ENCODE measurements around the gene TENM3.

Gene TENM3

GRCh38 chr4:182643801-182644682 lies 400.8 kb downstream of the TENM3 start:
- no peak overlapping the region for H3K4me3 Mint-ChIP-seq
- no peaks in the 10 kb centered on the region for H3K4me1 Mint-ChIP-seq
- H3K9me3 Mint-ChIP-seq = peaks cover 14% of the 10 kb centered on the region
- no peak overlapping the region for H3K27ac Mint-ChIP-seq
- TF ChIP-seq, protein P1, sequence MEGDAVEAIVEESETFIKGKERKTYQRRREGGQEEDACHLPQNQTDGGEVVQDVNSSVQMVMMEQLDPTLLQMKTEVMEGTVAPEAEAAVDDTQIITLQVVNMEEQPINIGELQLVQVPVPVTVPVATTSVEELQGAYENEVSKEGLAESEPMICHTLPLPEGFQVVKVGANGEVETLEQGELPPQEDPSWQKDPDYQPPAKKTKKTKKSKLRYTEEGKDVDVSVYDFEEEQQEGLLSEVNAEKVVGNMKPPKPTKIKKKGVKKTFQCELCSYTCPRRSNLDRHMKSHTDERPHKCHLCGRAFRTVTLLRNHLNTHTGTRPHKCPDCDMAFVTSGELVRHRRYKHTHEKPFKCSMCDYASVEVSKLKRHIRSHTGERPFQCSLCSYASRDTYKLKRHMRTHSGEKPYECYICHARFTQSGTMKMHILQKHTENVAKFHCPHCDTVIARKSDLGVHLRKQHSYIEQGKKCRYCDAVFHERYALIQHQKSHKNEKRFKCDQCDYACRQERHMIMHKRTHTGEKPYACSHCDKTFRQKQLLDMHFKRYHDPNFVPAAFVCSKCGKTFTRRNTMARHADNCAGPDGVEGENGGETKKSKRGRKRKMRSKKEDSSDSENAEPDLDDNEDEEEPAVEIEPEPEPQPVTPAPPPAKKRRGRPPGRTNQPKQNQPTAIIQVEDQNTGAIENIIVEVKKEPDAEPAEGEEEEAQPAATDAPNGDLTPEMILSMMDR (IDR thresholded peaks at IDR 0.05; ENCODE audit: unreplicated experiment in 3 of 3) = no peak
- H3K27me3 Mint-ChIP-seq (ENCODE audit: low read depth) = no peaks in the 10 kb centered on the region
- peaks cover 33% of the 10 kb centered on the region for H3K36me3 Mint-ChIP-seq (ENCODE audit: low read depth)

DNA sequence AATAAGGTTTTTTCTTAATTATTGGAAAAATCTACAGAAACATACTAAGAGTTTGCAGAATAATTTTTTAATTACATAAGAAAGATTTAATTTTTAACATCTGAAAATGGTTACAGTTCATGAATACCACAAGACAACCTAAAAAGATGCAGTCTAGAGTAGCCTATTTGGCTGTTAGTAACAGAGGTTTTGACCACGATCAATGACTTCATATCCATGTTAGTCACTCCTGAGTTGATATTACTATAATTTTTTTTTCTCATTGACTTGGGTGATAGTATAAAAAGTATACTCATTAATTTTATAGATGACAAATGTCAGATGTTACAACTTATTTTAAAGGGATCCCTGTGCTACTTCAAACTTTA lies 401.5 kb downstream of the TENM3 start:
- TF ChIP-seq, protein P1 (IDR thresholded peaks at IDR 0.05; ENCODE audit: unreplicated experiment in 3 of 3) = no peak
- H3K27ac Mint-ChIP-seq = no peak overlapping the region
- H3K27me3 Mint-ChIP-seq (ENCODE audit: low read depth) = no peaks in the 10 kb centered on the region
- peaks cover 28% of the 10 kb centered on the region for H3K36me3 Mint-ChIP-seq (ENCODE audit: low read depth)
- H3K4me3 Mint-ChIP-seq = no peak overlapping the region
- H3K4me1 Mint-ChIP-seq = no peaks in the 10 kb centered on the region
- H3K9me3 Mint-ChIP-seq = peaks cover 14% of the 10 kb centered on the region

DNA sequence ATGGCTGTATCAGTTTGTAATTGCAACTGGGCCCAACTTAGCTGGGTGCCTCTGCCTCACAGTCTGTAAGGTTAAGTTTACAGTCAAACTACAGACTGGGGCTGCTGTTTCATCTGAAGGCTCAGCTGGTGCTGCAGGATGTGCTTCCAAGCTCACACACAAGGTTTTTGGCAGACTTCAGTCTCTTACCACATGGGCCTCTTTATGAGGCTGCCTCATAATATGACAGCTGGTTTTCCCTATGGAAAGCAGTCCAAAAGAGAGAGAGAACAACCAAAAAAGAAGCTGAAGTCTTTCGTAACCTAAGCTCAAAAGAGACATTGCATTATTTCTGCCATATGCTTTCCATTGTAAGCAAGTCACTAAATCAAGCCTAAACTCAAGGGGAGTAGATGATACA lies 402.3 kb downstream of the TENM3 start:
- H3K36me3 Mint-ChIP-seq (ENCODE audit: low read depth) = peaks cover 32% of the 10 kb centered on the region
- H3K27ac Mint-ChIP-seq = no peak overlapping the region
- TF ChIP-seq, protein P1 (IDR thresholded peaks at IDR 0.05; ENCODE audit: unreplicated experiment in 3 of 3) = no peak
- peaks cover 3% of the 10 kb centered on the region for H3K27me3 Mint-ChIP-seq (ENCODE audit: low read depth)
- peaks cover 14% of the 10 kb centered on the region for H3K9me3 Mint-ChIP-seq
- H3K4me3 Mint-ChIP-seq = no peak overlapping the region
- H3K4me1 Mint-ChIP-seq = no peaks in the 10 kb centered on the region

DNA sequence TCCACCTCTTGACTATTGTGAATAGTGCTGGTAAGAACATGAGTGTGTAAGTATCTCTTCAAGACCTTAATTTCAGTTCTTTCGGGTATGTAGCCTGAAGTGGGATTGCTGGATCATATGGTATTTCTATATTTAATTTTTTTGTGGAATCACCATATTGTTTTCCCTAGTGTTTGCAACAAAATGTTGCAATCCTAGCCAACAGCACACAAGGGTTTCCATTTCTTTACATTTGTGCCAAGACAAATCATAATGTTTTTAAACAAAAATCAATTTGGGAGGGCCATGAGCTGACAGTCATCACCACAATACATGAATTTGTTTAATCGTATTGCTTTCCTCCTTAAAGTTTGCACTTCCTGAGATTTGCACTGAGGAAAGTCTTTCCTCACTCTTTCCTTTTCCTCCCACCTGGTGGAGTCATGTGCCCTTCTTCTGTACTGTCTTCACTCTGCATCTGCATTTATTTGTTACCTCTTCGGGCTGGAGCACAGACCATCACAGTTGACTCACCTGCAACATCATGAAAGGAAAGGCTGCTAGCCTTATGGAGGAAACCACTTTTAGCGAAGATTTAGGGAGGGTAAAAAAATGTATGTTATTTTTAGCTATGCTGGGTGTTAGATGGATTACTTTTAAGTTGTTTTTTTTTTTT lies 404.6 kb downstream of the TENM3 start:
- no peaks in the 10 kb centered on the region for H3K4me1 Mint-ChIP-seq
- TF ChIP-seq, protein P1 (IDR thresholded peaks at IDR 0.05; ENCODE audit: unreplicated experiment in 3 of 3) = no peak
- peaks cover 4% of the 10 kb centered on the region for H3K27me3 Mint-ChIP-seq (ENCODE audit: low read depth)
- H3K4me3 Mint-ChIP-seq = no peak overlapping the region
- no peak overlapping the region for H3K27ac Mint-ChIP-seq
- peaks cover 33% of the 10 kb centered on the region for H3K36me3 Mint-ChIP-seq (ENCODE audit: low read depth)
- peaks cover 14% of the 10 kb centered on the region for H3K9me3 Mint-ChIP-seq

DNA sequence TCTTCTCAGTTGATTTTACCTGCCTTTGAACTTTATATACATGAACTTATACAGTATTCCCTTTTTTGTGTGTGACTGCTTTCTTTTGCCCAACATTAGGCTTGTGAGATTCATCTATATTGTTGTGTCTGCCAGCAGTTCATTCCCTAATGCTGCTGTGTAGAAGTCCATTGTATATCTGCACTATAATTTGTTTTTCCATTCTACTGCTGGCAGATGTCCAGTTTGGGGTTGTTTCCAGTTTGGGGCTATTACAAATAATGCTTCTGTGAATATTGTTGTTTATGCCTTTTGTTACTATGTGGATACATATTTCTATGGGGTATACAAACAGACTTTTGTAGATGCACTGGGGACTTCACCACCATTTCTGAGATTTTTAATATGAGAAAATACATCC lies 405.6 kb downstream of the TENM3 start:
- Mint-ChIP-seq H3K9me3 (peaks cover 14% of the 10 kb centered on the region), H3K27me3 (ENCODE audit: low read depth) (peaks cover 4% of the 10 kb centered on the region), H3K36me3 (ENCODE audit: low read depth) (peaks cover 33% of the 10 kb centered on the region), H3K4me1 (no peaks in the 10 kb centered on the region), H3K27ac (no peak overlapping the region), H3K4me3 (no peak overlapping the region)
- TF ChIP-seq, protein P1 (IDR thresholded peaks at IDR 0.05; ENCODE audit: unreplicated experiment in 3 of 3) = no peak

Data from nephron (organoid).